ENCODE data around the gene AGO3. TPM values are rescaled to one million over a fixed set of nuclear protein-coding genes. Genes with fewer than 3 reads are reported as not detected.

AGO3 gene
- total RNA-seq, 1 donor from 2014 or later, result 33.9 TPM

GRCh38 chr1:35932941-35933340 lies 2.0 kb downstream of the AGO3 start:
- Histone ChIP-seq H3K36me3 (no peaks in the 10 kb centered on the region), H3K4me1 (peaks cover 33% of the 10 kb centered on the region), H3K27me3 (ENCODE audit: low read depth) (no peaks in the 10 kb centered on the region), H3K4me3 (no peak overlapping the region), H3K27ac (no peak overlapping the region), H3K9me3 (no peaks in the 10 kb centered on the region)
- intact Hi-C loops (cut with DNase I), result no loop called here
- DNase-seq (no peak), ATAC-seq (no peak)
- TF ChIP-seq CTCF (IDR thresholded peaks at IDR 0.05), result no peak

GRCh38 chr1:35935442-35936388 lies 4.8 kb downstream of the AGO3 start:
- TF ChIP-seq CTCF (IDR thresholded peaks at IDR 0.05), result no peak
- intact Hi-C loops (cut with DNase I), result no loop called here
- ATAC-seq (no peak), DNase-seq (no peak)
- no peaks in the 10 kb centered on the region for H3K9me3 ChIP-seq
- H3K4me3 ChIP-seq, result no peak overlapping the region
- H3K4me1 ChIP-seq, result peaks cover 27% of the 10 kb centered on the region
- no peak overlapping the region for H3K27ac ChIP-seq
- H3K36me3 ChIP-seq, result no peaks in the 10 kb centered on the region
- H3K27me3 ChIP-seq (ENCODE audit: low read depth), result no peaks in the 10 kb centered on the region

GRCh38 chr1:35936838-35937237 lies 5.9 kb downstream of the AGO3 start:
- Histone ChIP-seq H3K9me3 (no peaks in the 10 kb centered on the region), H3K27ac (no peak overlapping the region), H3K4me1 (peaks cover 26% of the 10 kb centered on the region), H3K4me3 (no peak overlapping the region), H3K27me3 (ENCODE audit: low read depth) (no peaks in the 10 kb centered on the region), H3K36me3 (no peaks in the 10 kb centered on the region)
- no peak for DNase-seq
- intact Hi-C loops (cut with DNase I), result no loop called here
- TF ChIP-seq CTCF (IDR thresholded peaks at IDR 0.05), result no peak
- peak in 1 of 2 donors; percentile 31 for ATAC-seq

GRCh38 chr1:35939484-35939883 lies 8.6 kb downstream of the AGO3 start:
- Histone ChIP-seq H3K27me3 (ENCODE audit: low read depth) (no peaks in the 10 kb centered on the region), H3K4me3 (no peak overlapping the region), H3K27ac (no peak overlapping the region), H3K4me1 (peaks cover 3% of the 10 kb centered on the region), H3K36me3 (no peaks in the 10 kb centered on the region), H3K9me3 (no peaks in the 10 kb centered on the region)
- ATAC-seq (no peak), DNase-seq (no peak)
- intact Hi-C loops (cut with DNase I), result no loop called here
- TF ChIP-seq CTCF (IDR thresholded peaks at IDR 0.05), result no peak

- H3K36me3 ChIP-seq, result peaks cover 11% of the 10 kb centered on the region
- H3K27me3 ChIP-seq (ENCODE audit: low read depth), result no peaks in the 10 kb centered on the region
- no peak overlapping the region for H3K27ac ChIP-seq
- intact Hi-C loops (cut with DNase I), result no loop called here
- ATAC-seq, result no peak
- H3K4me3 ChIP-seq, result no peak overlapping the region
- no peak for TF ChIP-seq CTCF (IDR thresholded peaks at IDR 0.05)
- H3K9me3 ChIP-seq, result no peaks in the 10 kb centered on the region
- H3K4me1 ChIP-seq, result peaks cover 3% of the 10 kb centered on the region
- DNase-seq, result no peak
Observed at GRCh38 chr1:35945327-35945726, 14.4 kb downstream of the AGO3 start.

All from lower lobe of right lung (tissue), 2 donors.